Measurements from ENCODE around the gene RAB25. TPM values are rescaled to one million over a fixed set of nuclear protein-coding genes. Genes with fewer than 3 reads are reported as not detected.
A peak's percentile ranks its signal among the peaks of the same experiment; 100 is the strongest.
"Not testable (repeated sequence)": the region's sequence is repeated elsewhere in the genome, so short reads cannot be mapped to it uniquely, and the experiment has no call there.

Gene RAB25
- total RNA-seq, 1 donor from 2014 or later = not detected

DNA sequence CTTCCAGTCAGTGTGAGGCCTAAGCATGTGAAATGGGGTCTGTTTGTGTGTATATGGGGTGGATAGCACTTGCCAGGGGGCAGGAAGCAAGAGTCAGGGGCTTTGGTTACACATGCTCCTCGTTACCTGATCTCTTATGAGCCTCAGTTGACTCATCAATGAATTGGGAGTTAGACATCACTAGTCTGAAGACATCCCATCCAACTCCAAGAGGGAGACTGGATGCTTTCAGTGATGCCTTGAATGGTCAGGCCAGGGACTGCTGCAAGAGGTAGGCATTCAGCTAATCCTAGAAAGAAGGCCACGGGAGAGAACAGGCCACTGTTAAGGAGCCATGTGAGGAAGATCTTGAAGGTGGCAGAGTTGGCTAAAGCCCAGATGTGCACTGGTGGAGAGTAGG lies 6.3 kb downstream of the RAB25 start:
- TF ChIP-seq, protein P1, sequence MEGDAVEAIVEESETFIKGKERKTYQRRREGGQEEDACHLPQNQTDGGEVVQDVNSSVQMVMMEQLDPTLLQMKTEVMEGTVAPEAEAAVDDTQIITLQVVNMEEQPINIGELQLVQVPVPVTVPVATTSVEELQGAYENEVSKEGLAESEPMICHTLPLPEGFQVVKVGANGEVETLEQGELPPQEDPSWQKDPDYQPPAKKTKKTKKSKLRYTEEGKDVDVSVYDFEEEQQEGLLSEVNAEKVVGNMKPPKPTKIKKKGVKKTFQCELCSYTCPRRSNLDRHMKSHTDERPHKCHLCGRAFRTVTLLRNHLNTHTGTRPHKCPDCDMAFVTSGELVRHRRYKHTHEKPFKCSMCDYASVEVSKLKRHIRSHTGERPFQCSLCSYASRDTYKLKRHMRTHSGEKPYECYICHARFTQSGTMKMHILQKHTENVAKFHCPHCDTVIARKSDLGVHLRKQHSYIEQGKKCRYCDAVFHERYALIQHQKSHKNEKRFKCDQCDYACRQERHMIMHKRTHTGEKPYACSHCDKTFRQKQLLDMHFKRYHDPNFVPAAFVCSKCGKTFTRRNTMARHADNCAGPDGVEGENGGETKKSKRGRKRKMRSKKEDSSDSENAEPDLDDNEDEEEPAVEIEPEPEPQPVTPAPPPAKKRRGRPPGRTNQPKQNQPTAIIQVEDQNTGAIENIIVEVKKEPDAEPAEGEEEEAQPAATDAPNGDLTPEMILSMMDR (IDR thresholded peaks at IDR 0.05; ENCODE audit: partially characterized antibody, unreplicated experiment) = no peak
- DNase-seq = no peak
- Mint-ChIP-seq H3K4me3 (ENCODE audit: unreplicated experiment) (no peak overlapping the region), H3K4me1 (ENCODE audit: low read depth, unreplicated experiment) (peaks cover 4% of the 10 kb centered on the region), H3K27me3 (ENCODE audit: unreplicated experiment) (peaks cover 6% of the 10 kb centered on the region), H3K36me3 (ENCODE audit: unreplicated experiment) (no peaks in the 10 kb centered on the region), H3K9me3 (ENCODE audit: unreplicated experiment) (peaks cover 16% of the 10 kb centered on the region), H3K27ac (ENCODE audit: unreplicated experiment) (no peak overlapping the region)

DNA sequence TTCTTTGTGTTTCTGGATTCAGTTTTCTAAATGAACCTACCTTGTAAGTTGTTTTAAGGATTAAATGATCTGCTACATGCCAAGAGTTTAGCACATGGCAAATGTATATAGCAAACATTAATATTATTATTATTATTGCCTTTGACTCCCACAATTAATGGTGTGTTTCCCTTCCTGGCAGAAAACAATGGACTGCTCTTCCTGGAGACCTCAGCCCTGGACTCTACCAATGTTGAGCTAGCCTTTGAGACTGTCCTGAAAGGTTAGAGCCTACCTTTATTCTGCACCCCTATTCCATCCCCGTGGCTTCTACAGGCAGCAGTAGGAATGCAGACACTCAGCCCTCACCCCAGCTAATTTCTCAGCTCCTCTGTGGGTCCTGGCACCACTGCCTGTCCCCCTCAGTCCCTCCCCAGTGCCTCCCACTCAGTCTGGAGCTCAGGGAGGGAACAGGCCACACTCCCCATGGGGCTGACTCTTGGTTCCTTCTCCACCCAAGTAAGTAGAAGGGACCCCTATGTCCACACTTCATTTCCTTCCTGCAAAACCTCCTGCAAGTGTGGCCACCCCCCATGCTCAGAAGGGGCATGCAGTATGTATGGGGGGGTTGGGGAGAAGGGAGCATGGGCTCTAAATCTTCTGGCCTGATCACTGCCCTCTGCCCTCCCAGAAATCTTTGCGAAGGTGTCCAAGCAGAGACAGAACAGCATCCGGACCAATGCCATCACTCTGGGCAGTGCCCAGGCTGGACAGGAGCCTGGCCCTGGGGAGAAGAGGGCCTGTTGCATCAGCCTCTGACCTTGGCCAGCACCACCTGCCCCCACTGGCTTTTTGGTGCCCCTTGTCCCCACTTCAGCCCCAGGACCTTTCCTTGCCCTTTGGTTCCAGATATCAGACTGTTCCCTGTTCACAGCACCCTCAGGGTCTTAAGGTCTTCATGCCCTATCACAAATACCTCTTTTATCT lies 8.8 kb downstream of the RAB25 start:
- peaks cover 11% of the 10 kb centered on the region for H3K27me3 Mint-ChIP-seq (ENCODE audit: unreplicated experiment)
- TF ChIP-seq, protein P1 (IDR thresholded peaks at IDR 0.05; ENCODE audit: partially characterized antibody, unreplicated experiment) = no peak
- H3K27ac Mint-ChIP-seq (ENCODE audit: unreplicated experiment) = no peak overlapping the region
- H3K4me1 Mint-ChIP-seq (ENCODE audit: low read depth, unreplicated experiment) = peaks cover 22% of the 10 kb centered on the region
- H3K36me3 Mint-ChIP-seq (ENCODE audit: unreplicated experiment) = no peaks in the 10 kb centered on the region
- no peak overlapping the region for H3K4me3 Mint-ChIP-seq (ENCODE audit: unreplicated experiment)
- peaks cover 22% of the 10 kb centered on the region for H3K9me3 Mint-ChIP-seq (ENCODE audit: unreplicated experiment)
- no peak for DNase-seq

DNA sequence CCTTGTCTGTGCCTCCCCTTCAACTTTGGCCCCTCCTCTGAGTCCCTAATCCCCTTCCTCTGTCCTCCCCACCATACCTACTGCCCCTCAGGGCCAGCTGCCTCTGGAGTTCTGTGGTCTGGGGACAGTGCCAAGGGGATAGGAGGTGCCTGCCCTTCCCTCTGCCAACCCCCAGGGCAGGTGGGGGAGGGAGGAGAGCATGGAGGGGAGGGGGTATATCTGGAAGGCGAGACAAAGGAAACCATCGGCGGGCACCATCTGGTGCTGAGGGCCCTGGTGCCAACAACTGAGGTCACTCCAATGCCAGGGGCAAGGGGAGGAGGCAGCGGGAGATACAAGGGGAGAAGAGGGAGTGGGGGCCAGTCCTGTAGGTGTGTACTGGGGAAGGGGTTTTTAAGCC lies 9.6 kb downstream of the RAB25 start:
- DNase-seq = no peak
- H3K9me3 Mint-ChIP-seq (ENCODE audit: unreplicated experiment) = peaks cover 24% of the 10 kb centered on the region
- H3K27ac Mint-ChIP-seq (ENCODE audit: unreplicated experiment) = no peak overlapping the region
- H3K36me3 Mint-ChIP-seq (ENCODE audit: unreplicated experiment) = no peaks in the 10 kb centered on the region
- TF ChIP-seq, protein P1 (IDR thresholded peaks at IDR 0.05; ENCODE audit: partially characterized antibody, unreplicated experiment) = no peak
- peak overlapping the region; percentile 34 for H3K4me3 Mint-ChIP-seq (ENCODE audit: unreplicated experiment)
- peaks cover 29% of the 10 kb centered on the region for H3K4me1 Mint-ChIP-seq (ENCODE audit: low read depth, unreplicated experiment)
- peaks cover 11% of the 10 kb centered on the region for H3K27me3 Mint-ChIP-seq (ENCODE audit: unreplicated experiment)

DNA sequence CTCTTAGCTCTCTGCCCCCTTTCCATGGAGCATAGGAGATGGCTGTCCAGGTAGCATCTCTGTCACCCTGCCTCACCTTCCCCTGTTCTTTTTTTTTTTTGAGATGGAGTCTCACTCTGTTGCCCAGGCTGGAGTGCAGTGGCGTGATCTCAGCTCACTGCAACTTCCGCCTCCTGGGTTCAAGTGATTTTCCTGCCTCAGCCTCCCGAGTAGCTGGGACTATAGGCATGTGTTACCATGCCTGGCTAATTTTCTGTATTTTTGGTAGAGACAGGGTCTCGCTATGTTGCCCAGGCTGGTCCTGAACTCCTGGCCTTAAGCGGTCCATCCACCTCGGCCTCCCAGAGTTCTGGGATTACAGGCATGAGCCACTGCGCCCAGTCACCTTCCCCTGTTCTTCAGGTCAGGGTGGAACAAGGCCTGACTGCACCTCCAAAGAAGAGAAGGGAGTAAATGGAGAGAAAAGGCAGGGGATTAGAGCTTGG lies 10.4 kb downstream of the RAB25 start:
- peaks cover 11% of the 10 kb centered on the region for H3K27me3 Mint-ChIP-seq (ENCODE audit: unreplicated experiment)
- H3K4me3 Mint-ChIP-seq (ENCODE audit: unreplicated experiment); H3K27ac Mint-ChIP-seq (ENCODE audit: unreplicated experiment); H3K36me3 Mint-ChIP-seq (ENCODE audit: unreplicated experiment); DNase-seq: not testable (repeated sequence)
- H3K4me1 Mint-ChIP-seq (ENCODE audit: low read depth, unreplicated experiment) = peaks cover 29% of the 10 kb centered on the region
- peaks cover 24% of the 10 kb centered on the region for H3K9me3 Mint-ChIP-seq (ENCODE audit: unreplicated experiment)

DNA sequence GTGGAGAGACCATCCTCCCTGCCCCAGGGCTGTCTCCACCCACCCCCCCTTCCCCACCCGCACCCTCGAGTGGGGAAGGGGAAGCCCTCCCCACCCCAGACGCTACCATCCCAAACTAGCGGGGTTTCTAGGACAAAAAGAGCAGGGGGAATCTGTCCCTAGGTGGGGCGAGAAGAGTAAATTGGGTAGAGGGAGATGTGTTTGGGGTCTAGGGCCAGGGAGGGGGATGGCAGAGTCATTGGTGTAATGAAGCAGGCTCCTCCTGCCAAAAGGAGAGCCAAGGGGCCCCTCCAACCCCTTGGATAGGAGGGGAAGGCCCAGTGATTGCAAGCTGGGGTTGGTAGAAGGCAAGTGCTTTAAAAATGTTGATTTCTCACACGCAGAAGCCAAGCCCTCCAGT lies 11.3 kb downstream of the RAB25 start:
- DNase-seq = no peak
- TF ChIP-seq, protein P1 (IDR thresholded peaks at IDR 0.05; ENCODE audit: partially characterized antibody, unreplicated experiment) = no peak
- H3K4me1 Mint-ChIP-seq (ENCODE audit: low read depth, unreplicated experiment) = peaks cover 33% of the 10 kb centered on the region
- peaks cover 22% of the 10 kb centered on the region for H3K9me3 Mint-ChIP-seq (ENCODE audit: unreplicated experiment)
- H3K27ac Mint-ChIP-seq (ENCODE audit: unreplicated experiment) = no peak overlapping the region
- H3K4me3 Mint-ChIP-seq (ENCODE audit: unreplicated experiment) = peak overlapping the region; percentile 46
- H3K27me3 Mint-ChIP-seq (ENCODE audit: unreplicated experiment) = peaks cover 11% of the 10 kb centered on the region
- H3K36me3 Mint-ChIP-seq (ENCODE audit: unreplicated experiment) = no peaks in the 10 kb centered on the region
